ENCODE results near the gene CTNNBL1.

GRCh38 chr20:37749620-37750403 is 56.0 kb downstream of the CTNNBL1 start:
- TF ChIP-seq CTCF (IDR thresholded peaks at IDR 0.05; ENCODE audit: poor library complexity) (no peak), EZH2 (IDR thresholded peaks at IDR 0.05; ENCODE audit: borderline replicate concordance) (no peak), EZH2phosphoT487 (IDR thresholded peaks at IDR 0.05; ENCODE audit: low read depth, severe bottlenecking, unreplicated experiment) (no peak)

Data from hepatocyte (in vitro differentiated cells).